HPDE6-E6E7 (cell line): ENCODE data around the gene KRTAP10-10.
"Not testable (repeated sequence)": the region's sequence is repeated elsewhere in the genome, so short reads cannot be mapped to it uniquely, and the experiment has no call there.

Experiments
- DNase-seq: peaks from one replicate; pipeline ENCODE4 v3.0.0; 2011; ENCODE audit warnings: missing footprints; ENCODE audit errors: extremely low spot score

The KRTAP10-10 gene

DNA sequence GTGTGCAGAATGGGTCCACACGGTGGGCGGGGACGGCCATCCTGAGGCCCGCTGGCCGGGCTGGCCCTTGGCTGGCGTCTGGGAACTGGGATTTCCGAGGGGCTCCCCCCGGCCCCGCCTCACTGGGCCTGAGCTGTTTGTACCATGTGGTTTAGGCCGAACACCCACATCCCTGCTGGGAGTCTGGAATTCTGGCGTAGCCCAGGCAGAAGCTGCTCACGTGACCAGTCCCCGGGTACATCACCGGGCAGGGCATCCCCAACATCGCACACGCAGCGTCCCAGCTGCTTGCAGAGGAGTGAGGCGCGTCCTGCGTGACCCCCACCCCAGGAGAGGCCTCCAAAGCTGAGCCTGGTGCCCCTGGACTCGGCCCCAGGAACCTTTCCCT, 34.7 kb upstream of the KRTAP10-10 start:
- DNase-seq: no peak

DNA sequence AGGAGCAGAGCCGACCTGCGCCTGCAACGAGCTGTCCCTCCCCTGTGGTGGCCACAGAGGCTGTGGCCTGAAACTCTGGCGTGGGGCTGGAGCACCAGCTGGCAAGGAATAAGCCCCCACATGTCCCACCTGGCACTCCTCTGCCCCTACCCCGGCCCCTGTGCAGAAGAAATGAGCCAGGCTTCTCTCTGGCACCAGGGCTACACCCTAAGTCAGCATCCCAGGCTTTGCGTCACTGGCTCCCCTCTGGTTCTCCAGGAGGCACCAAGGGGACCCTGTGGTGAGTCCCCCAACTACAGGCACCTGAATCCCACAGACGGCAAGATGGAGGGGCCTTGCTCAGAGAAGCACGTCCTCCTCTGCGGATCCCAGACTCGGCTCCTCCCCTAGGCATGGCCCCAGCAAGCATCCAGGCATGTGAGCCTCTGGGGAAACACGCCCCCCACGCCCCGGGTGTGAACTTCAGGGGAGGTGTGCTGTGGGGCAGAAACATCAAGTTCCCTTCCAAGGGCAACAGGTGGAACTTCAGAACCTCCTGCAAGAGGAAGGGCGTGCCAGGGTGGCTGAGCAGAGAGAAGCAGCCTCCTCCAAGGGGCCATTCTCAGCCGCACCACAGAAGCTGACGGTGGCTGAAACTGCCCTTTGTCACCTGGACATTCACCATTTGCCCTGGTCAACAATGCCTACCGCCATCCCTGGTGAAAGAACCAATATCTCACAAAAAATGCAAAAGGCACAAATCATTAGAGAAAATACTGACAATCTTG, 33.9 kb upstream of the KRTAP10-10 start:
- DNase-seq: no peak

DNA sequence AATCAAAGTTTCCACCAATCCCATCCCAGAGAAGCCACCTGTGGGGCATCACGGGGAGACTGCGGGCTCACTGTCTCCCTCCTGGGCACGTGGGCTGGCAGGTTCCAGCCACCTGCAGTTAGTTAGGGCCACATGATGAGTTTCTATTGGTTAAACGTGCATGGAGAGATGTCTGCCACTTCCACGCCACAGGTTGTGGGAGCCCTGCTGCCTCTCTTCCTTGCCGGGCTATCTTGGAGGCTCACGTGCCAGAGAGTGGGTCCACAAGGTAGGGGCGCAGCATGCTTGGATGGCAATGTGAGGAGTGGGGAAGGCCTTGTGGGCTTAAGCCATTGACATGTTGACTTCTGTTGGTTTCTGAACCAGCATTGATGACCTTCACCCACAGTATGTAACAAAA, 33.2 kb upstream of the KRTAP10-10 start:
- no peak for DNase-seq

DNA sequence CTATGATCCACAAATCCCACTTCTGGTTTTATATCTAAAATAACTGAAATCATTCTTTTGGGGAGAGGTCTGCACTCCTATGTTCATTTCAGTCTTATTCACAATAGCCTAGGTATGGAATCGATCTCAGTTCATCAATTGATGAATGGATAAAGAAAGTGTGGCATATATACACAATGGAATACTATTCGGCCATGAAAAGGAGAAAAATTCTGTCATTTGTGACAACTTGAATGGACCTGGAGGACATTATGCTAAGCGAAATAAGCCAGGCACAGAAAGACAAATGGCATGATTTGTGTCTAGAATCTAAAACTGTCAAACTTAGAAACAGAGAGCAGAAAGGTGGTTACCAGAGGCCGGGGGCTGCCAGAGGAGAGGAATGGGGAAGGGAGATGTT, 30.7 kb upstream of the KRTAP10-10 start:
- no peak for DNase-seq

DNA sequence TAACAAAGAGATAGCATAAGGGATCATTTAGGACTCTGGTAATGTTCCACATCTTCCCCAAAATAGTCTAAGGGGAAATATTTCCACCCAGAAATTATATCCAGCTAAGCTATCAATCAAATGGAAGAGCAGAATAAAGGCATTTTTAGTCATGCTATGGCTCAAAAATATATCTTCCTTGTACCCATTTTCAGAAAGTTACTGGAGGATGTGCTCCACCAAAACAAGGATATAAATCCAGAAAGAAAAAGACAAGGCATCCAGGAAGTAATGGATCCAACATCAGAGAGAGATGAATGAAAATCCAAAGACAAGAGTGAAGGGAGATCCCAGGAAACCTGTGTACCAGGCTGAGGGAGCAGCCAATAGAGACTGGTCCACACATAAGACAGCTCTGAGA, 28.0 kb upstream of the KRTAP10-10 start:
- DNase-seq: no peak

DNA sequence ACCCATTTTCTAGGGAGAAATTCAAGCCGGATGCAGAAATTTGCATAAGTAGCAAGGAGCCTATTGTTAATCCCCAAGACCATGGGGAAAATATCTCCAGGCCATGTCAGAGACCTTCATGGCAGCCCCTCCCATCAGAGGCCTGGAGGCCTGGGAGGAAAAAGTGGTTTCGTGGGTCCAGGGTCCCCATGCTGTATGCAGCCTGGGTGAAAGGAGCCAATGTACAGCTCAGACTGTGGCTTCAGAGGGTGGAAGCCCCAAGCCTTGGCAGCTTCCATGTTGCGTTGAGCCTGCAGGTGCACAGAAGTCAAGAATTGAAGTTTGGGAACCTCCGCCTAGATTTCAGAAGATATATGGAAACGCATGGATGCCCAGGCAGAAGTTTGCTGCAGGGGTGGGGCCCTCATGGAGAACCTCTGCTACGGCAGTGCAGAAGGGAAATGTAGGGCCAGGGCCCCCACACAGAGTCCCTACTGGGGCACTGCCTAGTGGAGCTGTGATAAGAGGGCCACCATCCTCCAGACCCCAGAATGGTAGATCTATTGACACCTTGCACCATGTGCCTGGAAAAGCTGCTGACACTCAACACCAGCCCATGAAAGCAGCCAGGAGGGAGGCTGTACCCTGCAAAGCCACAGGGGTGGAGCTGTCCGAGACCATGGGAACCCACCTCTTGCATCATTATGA, 26.9 kb upstream of the KRTAP10-10 start:
- not testable (repeated sequence) for DNase-seq

DNA sequence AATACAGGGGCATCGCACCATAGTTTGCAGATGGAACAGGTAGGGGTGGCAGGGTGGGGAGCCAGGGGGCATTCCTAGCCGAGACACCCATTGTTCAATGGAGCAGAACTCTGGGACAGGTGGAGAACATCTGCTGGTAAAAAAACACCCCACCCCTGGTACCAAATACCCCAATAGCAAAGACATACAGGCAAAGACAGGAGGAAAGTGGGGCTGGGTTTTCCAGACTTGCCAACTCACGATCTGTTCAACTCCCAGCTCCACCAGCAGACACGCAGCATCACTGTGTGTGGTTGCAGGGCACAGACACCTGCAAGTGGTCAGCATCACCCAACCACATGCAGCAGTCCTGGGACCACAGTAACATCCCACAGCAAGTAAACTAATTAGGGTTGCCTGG, 25.6 kb upstream of the KRTAP10-10 start:
- no peak for DNase-seq

DNA sequence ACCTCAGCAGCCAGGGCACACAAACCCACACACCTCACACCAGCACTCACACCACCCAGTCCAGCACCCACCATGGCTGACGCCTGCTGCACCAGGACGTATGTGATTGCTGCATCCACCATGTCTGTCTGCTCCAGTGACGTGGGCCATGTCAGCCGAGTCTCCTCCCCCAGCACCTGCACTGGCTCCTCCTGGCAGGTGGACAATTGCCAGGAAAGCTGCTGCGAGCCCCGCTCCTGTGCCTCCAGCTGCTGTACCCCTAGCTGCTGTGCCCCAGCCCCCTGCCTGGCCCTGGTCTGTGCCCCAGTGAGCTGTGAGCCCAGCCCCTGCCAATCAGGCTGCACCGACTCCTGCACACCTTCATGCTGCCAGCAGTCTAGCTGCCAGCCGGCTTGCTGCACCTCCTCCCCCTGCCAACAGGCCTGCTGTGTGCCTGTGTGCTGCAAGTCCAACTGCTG, 25.1 kb upstream of the KRTAP10-10 start, which contains the start of gene KRTAP10-8:
Gene KRTAP10-8, plus strand, starts transcription at position 51 of the 458 bp plus-strand sequence. Its CDS starts 22 bp downstream, at position 73.
- DNase-seq: no peak

DNA sequence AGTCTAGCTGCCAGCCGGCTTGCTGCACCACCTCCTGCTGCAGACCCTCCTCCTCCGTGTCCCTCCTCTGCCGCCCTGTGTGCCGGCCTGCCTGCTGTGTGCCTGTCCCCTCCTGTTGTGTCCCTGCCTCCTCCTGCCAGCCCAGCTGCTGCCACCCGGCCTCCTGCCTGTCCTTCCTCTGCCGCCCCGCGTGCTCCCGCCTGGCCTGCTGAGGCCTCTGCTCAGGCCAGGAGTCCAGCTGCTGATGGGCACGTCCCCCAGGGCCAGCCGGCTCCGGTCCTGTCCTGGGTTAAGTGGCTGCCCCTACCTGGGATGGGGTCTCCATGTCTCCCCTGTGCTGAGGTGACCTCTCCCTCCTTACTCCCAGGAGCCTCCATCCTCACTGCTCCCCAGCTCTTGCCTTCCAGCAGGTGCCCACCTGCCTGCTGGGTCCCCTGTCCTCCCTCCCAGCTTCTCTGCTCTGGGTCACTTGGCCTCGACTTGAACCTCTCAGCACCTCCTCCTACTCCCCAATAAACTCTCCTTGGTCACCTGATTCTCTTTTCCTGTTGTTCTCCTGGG, 24.4 kb upstream of the KRTAP10-10 start:
- no peak for DNase-seq

DNA sequence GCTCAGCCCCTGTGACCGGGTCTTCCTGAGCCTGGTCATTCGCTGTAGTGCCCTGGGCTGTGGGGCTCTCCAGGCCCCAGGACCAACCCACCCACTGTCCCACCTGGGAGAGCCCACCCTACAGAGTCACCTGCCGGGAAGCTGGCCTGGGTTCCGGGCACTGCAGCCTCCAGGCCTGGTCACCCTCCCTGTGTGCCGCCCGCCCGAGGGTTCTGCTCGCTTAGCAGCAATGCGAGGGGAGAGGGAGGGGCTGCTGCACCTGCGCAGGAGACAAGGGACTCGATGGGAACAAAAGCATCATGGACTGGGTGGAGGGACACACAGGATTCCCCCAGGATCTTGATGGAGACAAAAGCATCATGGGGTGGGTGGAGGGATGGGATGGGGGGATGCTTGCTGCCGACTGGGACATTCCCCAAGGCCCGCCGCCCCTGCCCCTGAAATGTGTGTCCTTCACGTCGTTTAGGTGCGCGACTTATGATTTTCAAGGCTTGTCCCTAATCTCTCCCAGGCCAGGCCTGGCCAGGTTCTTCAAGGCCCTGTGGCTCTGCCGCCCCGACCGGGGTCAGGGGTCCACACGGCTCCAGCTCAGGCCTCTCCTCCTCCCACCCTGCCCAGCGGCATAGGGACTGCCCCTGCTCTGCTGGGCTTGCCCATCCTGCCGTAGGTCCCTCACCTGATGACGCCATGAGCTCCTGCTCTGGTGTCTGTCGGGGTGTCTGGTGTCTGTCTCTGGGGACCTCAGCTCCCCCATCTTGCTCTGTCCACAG, 23.6 kb upstream of the KRTAP10-10 start:
- DNase-seq: no peak

DNA sequence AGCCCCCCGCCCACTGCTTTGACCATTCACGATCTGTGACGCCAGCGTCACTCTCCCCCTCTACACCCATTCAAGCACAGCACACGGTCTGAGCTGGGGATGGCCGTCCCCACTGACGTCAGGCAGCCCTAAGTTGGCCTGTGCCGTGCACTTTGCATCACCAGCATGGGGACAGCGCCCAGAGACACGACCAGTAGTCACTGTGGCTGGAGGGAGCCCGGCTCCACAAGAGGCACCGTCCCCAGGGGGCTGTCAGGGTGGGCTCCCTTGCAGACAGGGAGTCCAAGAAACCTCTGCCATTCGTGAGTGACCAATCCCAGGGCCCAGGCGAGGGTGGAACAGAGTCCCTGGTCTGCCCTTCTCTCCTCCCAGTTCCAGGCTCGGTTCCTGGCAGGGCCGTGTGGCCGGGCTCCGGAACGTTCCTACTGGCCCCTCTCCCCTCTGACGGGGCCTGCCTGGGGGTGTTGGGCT, 23.0 kb upstream of the KRTAP10-10 start:
- DNase-seq: no peak

DNA sequence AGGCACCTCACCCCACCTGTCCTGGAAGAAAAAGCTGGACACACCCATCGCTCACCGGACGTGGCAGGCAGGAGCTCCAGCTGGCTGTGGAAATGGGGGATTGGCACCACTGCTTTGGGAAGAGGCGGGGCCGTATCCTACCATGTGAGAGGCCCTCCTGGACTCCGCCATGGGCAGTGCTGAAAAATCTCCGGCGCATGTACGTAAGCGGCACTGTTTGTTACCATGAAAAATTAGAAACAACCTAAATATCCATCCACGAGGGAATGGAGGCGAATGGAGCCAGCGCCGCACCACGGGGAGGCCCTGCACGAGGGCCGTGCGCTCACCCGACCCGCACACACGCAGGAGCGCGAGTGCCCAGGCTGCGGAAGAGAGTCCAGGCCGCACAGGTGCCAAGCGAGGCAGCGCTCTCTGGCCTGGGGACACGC, 22.2 kb upstream of the KRTAP10-10 start:
- no peak for DNase-seq

DNA sequence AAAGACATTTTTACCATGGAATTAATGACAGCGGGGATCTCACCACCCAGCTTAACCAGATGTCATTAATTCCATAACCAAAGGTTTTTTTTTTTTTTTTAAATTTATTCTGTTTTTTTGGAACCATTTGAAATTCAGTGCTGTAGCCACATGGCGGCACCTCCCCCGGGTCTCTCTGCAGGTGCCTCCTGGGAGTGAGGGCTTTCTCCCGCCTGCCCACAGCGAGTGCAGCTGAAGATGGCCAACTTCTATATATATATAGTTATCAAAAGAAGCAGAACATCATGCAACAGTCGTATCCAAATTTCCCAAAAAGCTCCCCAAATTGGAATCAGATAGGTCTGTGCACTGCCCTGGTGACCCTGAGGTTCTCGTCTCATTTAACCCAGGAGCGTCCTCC, 21.7 kb upstream of the KRTAP10-10 start:
- DNase-seq: no peak

DNA sequence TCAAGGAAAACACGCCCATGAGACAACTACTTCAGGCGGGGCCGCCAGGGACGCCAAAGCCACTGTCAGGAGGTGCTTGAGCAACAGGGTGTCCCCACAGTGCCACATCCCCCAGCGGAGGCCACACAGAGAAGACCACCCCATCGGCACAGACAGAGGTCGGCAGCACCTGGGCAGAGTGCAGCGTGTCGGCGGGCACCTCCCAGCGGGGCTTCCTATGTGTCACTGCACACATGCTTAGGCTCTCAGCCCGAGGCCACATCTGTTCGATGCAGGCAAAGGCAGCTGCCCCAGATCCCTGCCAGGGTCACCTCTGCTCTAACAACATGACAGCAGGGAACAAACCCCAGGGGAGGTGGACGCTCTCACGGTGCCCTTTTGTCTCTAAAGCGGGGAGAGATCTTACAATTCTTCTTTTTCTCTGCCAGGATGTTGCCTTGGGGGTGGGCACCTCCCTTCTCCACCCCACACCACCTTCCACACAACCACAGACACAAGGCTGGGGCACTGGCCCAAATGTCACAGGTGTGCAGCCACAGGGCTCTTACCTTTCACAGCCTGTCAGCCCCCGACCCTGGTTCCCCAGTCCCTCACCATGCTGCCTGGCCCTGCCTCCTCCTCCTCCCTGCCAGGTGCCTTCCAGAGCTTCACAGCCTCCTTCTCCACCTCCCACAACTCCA, 21.1 kb upstream of the KRTAP10-10 start:
- no peak for DNase-seq

DNA sequence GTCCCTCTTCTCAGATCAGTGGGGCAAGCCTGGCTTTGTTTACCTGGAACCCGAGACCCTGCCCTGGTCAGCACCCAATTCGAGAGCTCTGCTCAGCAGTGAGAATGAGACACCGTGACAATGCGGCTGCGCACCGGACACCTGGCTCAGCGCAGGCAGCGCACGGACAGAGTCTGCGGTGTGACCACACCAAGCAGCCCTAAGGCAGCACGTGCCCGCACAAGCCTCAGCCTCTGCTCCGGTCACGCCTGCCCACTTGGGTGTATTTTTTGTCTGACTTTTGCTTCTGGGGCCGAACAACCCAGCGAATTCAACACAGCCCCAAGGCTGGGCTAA, 20.6 kb upstream of the KRTAP10-10 start:
- DNase-seq: no peak

DNA sequence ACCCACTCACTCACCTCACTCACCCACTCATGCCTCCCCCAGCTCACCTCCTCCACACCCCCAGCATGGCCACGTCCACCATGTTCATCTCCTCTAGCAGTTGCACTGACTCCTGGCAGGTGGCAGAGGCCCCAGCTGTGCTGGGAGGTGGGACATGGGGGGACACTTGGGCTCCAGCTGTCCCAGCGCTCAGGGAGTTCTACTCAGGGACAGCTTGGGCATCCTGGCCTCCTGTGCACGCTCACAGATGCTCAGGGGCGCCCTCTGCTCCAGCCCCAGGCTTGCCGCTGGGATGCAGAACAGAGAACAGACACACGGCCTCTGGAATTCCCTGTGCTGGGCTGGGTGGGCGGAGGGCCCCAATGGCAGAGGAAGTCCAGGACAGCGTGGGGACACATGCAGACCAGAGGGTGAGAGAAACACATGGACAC, 20.1 kb upstream of the KRTAP10-10 start:
- DNase-seq: no peak

DNA sequence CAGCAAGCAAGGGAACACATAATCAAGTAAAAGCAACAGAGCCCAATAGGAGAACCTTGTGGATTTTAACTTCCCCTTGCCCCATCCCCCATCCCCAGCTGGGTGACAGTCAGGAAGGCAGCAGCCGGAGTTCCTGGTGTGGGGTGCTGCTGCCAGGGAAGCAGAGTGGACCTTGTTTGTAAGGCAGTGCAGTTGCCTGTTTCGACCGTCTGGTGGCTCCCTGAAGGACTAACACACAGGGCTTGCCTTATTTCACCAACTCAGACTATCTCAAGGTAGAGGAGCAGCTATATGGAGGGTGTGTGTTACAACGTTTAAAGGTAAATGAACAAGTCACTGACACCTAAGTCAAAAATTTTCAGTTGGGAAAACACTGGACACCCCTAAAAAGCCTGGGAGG, 18.7 kb upstream of the KRTAP10-10 start:
- DNase-seq: no peak

DNA sequence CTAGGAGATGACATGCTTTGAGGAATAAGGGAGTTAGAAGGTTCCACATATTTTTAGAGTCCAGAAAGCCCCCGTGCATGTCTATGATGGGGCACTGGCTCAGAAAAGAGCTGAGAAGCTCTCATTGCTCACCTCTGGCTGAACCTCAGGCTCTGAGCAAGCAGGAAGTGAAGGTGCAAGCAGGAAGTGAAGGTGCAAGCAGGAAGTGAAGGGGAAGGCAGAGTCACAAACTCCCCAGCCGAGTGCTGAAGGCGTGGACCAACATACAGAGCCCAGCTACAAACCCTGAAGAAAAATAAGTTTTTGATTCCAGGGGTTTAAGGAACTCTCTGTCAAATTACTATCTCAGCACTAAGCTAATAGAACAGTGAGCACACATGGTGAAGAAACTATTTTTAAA, 18.2 kb upstream of the KRTAP10-10 start:
- no peak for DNase-seq

DNA sequence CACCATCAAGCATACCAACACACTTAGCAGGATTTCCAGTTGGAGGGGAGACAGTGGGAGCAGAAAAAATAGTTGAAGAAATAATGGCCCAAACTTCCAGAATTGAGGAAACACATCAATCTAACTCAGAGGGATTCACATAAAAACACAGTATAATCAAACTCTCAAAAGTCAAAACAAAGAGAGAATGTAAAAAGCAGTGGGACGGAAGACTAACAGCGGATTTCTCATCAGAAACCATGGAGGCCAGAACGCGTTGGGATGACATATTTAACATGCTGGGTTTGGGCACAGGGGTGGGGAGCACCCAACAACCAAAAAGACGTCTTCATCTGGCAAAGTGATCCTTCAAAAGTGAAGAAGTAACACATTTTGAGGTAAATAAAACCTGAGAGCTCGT, 17.3 kb upstream of the KRTAP10-10 start:
- no peak for DNase-seq

DNA sequence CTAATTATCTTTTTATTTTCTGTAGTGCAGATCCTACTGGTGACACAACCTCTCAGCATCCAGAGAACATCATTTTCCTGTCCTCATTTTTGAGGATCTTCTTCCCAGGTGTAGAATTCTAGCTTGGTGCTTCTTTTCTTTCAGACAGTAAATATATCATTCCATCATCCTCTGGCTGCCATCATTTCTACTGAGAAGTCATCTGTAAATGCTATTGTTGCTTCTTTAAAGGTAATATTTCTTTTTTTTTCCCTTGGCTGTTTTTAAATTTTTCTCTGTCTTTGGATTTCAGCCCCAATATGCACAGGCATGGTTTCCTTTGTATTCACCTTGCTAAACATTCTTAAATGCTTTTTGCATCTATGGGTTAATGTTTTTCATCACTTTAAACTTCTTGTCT, 13.6 kb upstream of the KRTAP10-10 start:
- DNase-seq: no peak

DNA sequence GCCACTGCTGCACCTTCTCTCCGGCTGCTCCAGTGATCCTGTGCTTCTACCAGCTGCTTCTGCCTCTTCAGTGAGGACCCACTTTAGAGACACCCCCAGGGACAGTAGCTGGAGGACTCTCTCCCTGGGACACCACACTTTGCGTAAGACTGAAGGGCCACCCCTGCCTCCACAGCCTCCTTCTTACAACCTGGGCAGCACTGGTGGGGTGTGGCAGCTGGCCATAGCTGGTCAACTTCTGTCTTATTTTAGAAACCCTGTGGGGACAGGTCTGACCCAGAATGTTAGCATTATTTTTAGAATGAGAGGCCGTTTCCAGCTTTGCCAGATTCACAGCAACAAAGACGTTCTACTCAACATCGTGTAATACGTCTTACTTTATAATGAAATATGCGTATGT, 11.4 kb upstream of the KRTAP10-10 start:
- no peak for DNase-seq

DNA sequence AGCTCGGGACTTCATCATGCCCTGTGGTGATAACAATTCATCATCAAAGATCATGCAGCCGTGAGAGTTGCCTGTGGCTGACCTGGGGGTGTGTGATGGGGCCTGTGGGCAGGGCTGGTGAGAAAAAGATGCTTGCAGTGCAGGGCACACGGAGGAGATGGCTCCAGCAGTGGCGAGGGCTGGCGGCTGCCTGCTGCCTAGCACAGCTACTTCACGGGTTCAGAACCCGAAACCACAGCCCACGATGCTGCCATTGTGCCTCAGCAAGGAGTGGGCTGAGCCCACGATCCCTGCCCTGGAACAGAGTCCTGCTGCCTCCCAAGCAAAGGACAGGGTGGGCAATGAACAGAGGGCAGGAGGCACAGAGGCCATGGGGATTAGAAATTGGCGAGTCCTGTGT, 10.9 kb upstream of the KRTAP10-10 start:
- DNase-seq: no peak
